Upper lobe of right lung (tissue), 1 donor: ENCODE data around the gene PTGES2. TPM values are rescaled to one million over a fixed set of nuclear protein-coding genes. Genes with fewer than 3 reads are reported as not detected.

ENCODE experiments used
- ATAC-seq: fragments of 200-7000 bp; cut with Tn5 transposase; one replicate; pipeline ENCODE4 v1.9.1; 2020; ENCODE audit warnings: mild to moderate bottlenecking, moderate library complexity
- DNase-seq: peaks from one replicate; pipeline ENCODE4 v3.0.0-alpha.2; 2020
- H3K27ac ChIP-seq: fragments of 200-600 bp; one replicate; pipeline ENCODE4 v1.8.0; 2022
- H3K27me3 ChIP-seq: fragments of 200-600 bp; one replicate; pipeline ENCODE4 v1.8.0; 2022; ENCODE audit warnings: mild to moderate bottlenecking
- H3K36me3 ChIP-seq: fragments of 200-600 bp; one replicate; pipeline ENCODE4 v1.8.0; 2022
- H3K4me1 ChIP-seq: fragments of 200-600 bp; one replicate; pipeline ENCODE4 v1.8.0; 2022
- H3K4me3 ChIP-seq: fragments of 200-600 bp; one replicate; pipeline ENCODE4 v1.8.0; 2022; ENCODE audit warnings: mild to moderate bottlenecking
- H3K9me3 ChIP-seq: fragments of 200-600 bp; one replicate; pipeline ENCODE4 v1.8.0; 2022
- CTCF ChIP-seq: fragments of 200-600 bp; IDR thresholded peaks from one replicate; pipeline ENCODE4 v1.8.0; 2022; ENCODE audit warnings: antibody characterized with exemption
- intact Hi-C: fragments of 100-400 bp; cut with DNase I; formaldehyde crosslinking; loops from one replicate; pipeline ENCODE4 v1.11.0; 2022
- total RNA-seq: library from RNA; stranded (reverse); fragmentation: NEBNext Ultra II Directional; extraction: Animal tissue kit (Norgen Biotek cat#: 25700); gene quantifications from one replicate; pipeline ENCODE4 v1.2.1, GENCODE V29; 2021
- donor health status: DM: no; HTN: yes; CAD: no; lungs with severe emphysema.

The PTGES2 gene
- total RNA-seq, 1 donor from 2014 or later, result 35.1 TPM

DNA sequence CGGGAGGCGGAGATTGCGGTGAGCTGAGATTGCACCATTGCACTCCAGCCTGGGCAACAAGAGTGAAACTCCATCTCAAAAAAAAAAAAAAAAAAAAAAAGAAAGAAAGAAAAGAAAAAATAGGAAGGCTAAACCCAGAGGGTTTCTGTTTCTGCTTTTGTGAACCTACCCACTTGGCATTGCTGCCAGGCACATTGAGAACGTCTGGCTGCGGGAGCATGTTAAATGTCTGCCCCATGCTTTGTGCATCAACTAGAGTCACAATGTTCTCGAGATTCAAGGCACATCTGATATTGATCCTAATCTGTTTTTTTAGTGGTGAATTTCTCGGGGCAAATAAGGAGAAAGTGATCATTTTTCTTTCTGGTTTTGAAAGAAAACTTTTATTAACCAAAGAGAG is 56.7 kb downstream of the PTGES2 start:
- no peak overlapping the region for H3K4me3 ChIP-seq
- H3K27ac ChIP-seq, result peak overlapping the region; percentile 79
- H3K9me3 ChIP-seq, result no peaks in the 10 kb centered on the region
- no peaks in the 10 kb centered on the region for H3K36me3 ChIP-seq
- peaks cover 54% of the 10 kb centered on the region for H3K4me1 ChIP-seq
- no peaks in the 10 kb centered on the region for H3K27me3 ChIP-seq
- ATAC-seq (no peak), DNase-seq (no peak)
- intact Hi-C loops, result no loop called here
- no peak for TF ChIP-seq CTCF

Other genes starting within 250 kb of the PTGES2 start
- 94.7 TPM for gene ST6GALNAC6, start 228.1 kb downstream of the PTGES2 start, total RNA-seq
- 58.8 TPM for gene ST6GALNAC4, start 210.7 kb downstream of the PTGES2 start, total RNA-seq
- 3.5 TPM for gene PIP5KL1, start 197.0 kb downstream of the PTGES2 start, total RNA-seq
- 37.1 TPM for gene DPM2, start 189.9 kb downstream of the PTGES2 start, total RNA-seq
- gene EEIG1, start 146.7 kb downstream of the PTGES2 start, total RNA-seq, result 44.7 TPM
- 11.8 TPM for gene NAIF1, start 60.4 kb downstream of the PTGES2 start, total RNA-seq
- gene SLC25A25, start 59.5 kb downstream of the PTGES2 start, total RNA-seq, result 34.7 TPM
- gene LCN2, start 21.7 kb upstream of the PTGES2 start, total RNA-seq, result 14.3 TPM
- 39.0 TPM for gene BBLN, start 32.5 kb upstream of the PTGES2 start, total RNA-seq
- 107 TPM for gene CIZ1, start 63.8 kb upstream of the PTGES2 start, total RNA-seq
- 5.2 TPM for gene DNM1, start 75.7 kb upstream of the PTGES2 start, total RNA-seq
- gene GOLGA2, start 148.3 kb upstream of the PTGES2 start, total RNA-seq, result 88.7 TPM
- gene SWI5, start 148.5 kb upstream of the PTGES2 start, total RNA-seq, result 18.9 TPM
- 19.1 TPM for gene TRUB2, start 194.7 kb upstream of the PTGES2 start, total RNA-seq
- gene COQ4, start 195.1 kb upstream of the PTGES2 start, total RNA-seq, result 31.0 TPM
- 21.4 TPM for gene SLC27A4, start 212.8 kb upstream of the PTGES2 start, total RNA-seq
- gene URM1, start 243.6 kb upstream of the PTGES2 start, total RNA-seq, result 56.5 TPM